Fibroblast of mammary gland (primary cell): ENCODE measurements around the gene SYNE1.

Experiments used
- DNase-seq: peaks from one replicate; pipeline ENCODE4 v3.0.0-alpha.2; 2010; ENCODE audit warnings: low read depth
- H3K4me3 ChIP-seq: 2 replicates; pipeline ENCODE4 v1.5.1; 2011; ENCODE audit warnings: low read depth, mild to moderate bottlenecking, low read length, moderate library complexity; ENCODE audit not compliant: control insufficient read depth
- TF ChIP-seq, protein P1 (sequence below): conservative IDR thresholded peaks from 2 replicates; pipeline ENCODE4 v1.5.1; 2011; ENCODE audit warnings: low read depth, low read length, inconsistent platforms; ENCODE audit not compliant: control insufficient read depth, insufficient read depth

The SYNE1 gene

GRCh38 chr6:152387091-152387490 is 250.1 kb downstream of the SYNE1 start:
- TF ChIP-seq, protein P1, sequence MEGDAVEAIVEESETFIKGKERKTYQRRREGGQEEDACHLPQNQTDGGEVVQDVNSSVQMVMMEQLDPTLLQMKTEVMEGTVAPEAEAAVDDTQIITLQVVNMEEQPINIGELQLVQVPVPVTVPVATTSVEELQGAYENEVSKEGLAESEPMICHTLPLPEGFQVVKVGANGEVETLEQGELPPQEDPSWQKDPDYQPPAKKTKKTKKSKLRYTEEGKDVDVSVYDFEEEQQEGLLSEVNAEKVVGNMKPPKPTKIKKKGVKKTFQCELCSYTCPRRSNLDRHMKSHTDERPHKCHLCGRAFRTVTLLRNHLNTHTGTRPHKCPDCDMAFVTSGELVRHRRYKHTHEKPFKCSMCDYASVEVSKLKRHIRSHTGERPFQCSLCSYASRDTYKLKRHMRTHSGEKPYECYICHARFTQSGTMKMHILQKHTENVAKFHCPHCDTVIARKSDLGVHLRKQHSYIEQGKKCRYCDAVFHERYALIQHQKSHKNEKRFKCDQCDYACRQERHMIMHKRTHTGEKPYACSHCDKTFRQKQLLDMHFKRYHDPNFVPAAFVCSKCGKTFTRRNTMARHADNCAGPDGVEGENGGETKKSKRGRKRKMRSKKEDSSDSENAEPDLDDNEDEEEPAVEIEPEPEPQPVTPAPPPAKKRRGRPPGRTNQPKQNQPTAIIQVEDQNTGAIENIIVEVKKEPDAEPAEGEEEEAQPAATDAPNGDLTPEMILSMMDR = no peak
- DNase-seq = no peak

GRCh38 chr6:152386131-152386530 is 251.0 kb downstream of the SYNE1 start:
- TF ChIP-seq, protein P1 = no peak
- DNase-seq = no peak
- no peak overlapping the region for H3K4me3 ChIP-seq

More at GRCh38 chr6:152387091-152387490, 250.1 kb downstream of the SYNE1 start:
- no peak overlapping the region for H3K4me3 ChIP-seq

DNA sequence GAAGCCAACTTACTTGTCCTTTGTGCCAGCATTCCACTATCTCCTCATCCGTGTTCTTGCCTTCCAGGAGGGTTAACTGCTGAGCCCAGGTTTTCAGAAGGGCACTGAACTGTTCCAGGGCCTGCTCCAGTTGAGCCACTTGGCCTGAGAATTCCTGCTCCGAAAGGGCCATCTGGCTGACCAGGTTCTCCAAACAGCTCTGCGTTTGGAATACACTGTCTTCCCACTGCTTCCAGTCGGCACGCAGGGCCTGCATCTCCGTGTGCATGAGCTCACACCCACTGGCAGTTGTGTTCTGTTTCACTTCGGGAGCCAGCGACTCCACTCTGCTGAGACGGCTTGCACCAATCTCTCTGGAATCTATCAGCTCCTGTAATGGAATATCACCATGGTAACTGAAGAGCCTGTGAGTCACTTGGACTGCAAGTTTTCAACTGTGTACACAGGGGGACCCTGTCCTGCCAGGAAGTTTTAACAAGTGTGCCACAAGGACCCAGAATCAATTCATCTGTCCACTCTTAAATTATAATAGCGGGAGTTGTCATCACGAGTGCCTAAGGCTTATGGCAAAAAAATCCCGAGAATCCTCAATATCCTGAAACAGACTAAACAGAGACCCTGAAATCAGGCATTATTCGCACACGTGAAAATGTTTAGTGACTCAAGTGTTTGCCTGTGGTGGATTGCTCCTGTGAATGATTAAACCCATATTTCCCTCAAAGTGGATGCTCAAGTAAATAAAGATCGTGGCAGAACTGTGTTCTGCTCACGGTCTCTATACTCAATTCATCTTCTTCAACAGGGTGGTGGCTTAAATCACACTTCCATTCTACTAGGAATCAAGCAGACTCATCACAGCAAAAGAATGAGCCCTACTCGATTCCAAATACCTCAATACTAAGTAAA is 255.9 kb downstream of the SYNE1 start:
- peak overlapping the region; percentile 68 for H3K4me3 ChIP-seq
- TF ChIP-seq, protein P1 = no peak
- DNase-seq = peak; percentile 95

DNA sequence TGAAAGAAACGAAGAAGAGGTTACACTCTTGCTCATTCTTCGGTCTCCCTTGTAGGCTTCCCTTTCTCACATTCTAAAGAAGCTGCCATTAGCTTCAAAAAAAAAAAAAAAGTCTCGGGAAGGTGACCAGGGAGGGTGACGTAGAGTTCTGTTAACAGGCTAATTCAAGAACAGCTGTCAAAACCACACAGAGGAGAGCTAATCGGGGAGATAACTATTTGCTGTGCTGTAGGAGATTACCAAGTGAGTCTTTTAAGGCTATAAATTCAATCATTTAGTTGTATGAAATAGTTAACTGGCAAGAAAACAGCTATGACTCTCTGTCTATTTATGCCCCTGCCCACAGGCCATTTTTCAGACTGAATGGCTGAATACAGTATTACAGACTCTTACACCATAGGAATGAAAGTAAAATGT is 256.8 kb downstream of the SYNE1 start:
- peak overlapping the region; percentile 68 for H3K4me3 ChIP-seq
- DNase-seq = peak; percentile 81

DNA sequence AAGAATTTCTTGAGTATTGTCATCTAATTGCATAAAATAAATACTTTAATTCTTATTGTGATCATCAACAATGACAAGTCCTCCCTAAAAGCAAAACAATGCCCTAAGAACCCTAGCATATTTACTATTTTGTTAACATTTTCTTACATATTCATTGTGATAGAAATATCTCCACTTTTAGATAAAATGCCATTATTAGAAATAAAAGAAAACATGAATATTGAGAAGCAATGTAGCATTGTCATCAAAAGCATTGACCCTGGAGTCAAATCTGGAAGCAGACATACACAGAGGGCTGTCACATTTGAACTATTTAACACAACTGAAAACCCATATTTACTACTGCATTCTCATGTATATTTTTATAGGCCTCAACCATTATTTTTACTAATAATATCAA is 257.7 kb downstream of the SYNE1 start:
- TF ChIP-seq, protein P1 = no peak
- peak overlapping the region; percentile 68 for H3K4me3 ChIP-seq
- no peak for DNase-seq

More for the DNA sequence above, 256.8 kb downstream of the SYNE1 start:
- TF ChIP-seq, protein P1 = no peak

- TF ChIP-seq, protein P1 = no peak
- DNase-seq = peak; percentile 52
- H3K4me3 ChIP-seq = no peak overlapping the region
These were observed 259.0 kb downstream of the SYNE1 start for GRCh38 chr6:152378169-152378568.
